Choroid plexus epithelial cell (primary cell): Measurements from ENCODE around the gene SH2D3C.
A peak's percentile ranks its signal among the peaks of the same experiment; 100 is the strongest.

ENCODE experiments used
- DNase-seq: peaks from one replicate; pipeline ENCODE4 v3.0.0-alpha.2; 2010; ENCODE audit warnings: low read depth
- H3K4me3 ChIP-seq: 2 replicates; pipeline ENCODE4 v1.5.1; 2011; ENCODE audit warnings: low read depth, mild to moderate bottlenecking, control low read depth, low read length, moderate library complexity
- TF ChIP-seq, protein P1 (sequence below): conservative IDR thresholded peaks from 2 replicates; pipeline ENCODE4 v1.5.1; 2011; ENCODE audit warnings: low read depth, mild to moderate bottlenecking, control low read depth, inconsistent platforms, low read length, moderate library complexity

SH2D3C gene

DNA sequence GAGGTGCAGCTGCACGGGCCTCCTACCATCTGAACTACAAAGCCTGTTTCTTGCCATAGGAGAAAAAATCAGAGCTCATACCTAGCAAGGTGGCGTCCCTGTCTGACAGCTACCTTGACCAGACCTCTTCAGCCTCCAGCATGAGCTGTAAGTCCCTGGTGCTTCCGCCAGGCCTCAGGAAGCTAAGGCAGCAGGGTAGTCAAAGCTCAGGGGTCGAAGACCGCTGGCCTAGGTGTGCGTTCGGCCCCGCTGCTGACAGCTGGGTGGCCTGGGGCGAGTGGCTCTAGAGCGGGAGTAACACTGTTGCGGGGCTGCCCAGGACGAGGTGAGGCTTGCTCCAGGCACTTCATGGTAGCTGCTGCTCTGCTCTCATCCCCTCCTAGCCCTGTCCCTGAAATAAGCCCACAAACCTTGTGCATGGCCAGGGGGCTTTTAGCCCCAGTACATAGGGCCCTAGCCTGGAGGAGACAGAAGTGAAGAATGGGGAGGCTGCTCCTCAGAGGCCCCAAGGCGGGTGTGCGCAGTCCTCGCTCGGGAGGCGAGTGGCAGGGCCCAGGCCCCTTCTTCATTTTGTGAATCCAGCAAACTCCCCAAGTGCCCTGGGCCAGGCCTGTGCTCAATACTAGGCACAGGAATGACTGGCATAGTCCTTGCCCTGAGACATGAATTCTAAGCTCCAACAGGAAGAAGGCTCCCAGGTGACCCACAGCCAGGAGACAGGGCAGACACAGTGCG, 48.8 kb downstream of the SH2D3C start:
- H3K4me3 ChIP-seq: no peak overlapping the region
- TF ChIP-seq, protein P1, sequence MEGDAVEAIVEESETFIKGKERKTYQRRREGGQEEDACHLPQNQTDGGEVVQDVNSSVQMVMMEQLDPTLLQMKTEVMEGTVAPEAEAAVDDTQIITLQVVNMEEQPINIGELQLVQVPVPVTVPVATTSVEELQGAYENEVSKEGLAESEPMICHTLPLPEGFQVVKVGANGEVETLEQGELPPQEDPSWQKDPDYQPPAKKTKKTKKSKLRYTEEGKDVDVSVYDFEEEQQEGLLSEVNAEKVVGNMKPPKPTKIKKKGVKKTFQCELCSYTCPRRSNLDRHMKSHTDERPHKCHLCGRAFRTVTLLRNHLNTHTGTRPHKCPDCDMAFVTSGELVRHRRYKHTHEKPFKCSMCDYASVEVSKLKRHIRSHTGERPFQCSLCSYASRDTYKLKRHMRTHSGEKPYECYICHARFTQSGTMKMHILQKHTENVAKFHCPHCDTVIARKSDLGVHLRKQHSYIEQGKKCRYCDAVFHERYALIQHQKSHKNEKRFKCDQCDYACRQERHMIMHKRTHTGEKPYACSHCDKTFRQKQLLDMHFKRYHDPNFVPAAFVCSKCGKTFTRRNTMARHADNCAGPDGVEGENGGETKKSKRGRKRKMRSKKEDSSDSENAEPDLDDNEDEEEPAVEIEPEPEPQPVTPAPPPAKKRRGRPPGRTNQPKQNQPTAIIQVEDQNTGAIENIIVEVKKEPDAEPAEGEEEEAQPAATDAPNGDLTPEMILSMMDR: no peak
- DNase-seq: no peak

DNA sequence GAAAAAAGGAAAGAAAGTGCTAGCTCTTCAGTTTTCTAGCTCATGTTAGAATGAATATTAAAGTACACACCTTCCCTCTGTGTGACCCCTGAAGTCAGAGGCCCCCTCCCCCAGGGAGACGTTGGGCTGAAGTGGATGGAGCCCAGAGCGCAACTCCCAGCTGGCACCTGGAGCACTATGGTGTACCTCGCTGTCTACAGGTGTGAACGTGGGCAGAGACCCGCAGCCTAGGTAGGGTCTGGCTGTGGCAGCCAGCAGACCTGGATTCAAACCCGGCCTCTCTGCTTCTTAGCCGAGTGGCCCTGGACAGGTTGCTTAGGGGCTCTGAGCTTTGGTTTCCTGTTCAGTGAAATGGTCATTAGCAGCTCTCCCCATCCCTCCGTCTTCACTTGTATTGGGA, 49.7 kb downstream of the SH2D3C start:
- DNase-seq: no peak
- TF ChIP-seq, protein P1: no peak
- no peak overlapping the region for H3K4me3 ChIP-seq

DNA sequence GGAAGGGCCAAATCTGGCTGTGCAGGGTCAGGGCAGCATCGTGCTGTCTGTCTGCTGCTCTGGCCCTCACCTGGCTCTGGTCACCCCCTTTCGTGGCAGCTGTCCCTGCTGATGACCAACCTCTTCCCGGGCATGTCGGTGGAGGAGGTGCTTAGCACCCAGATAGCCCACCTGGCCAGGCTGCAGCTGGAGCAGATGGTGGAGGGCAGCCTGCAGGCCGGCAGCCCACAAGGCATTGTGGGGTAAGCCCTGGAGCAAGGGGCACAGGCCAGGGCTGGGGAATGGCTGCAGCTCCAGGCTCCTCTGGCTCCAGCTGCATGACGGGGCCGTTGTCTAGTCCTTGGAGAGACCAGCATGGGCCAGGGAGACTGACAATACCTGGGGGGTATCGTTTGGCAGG, 51.6 kb downstream of the SH2D3C start:
- no peak for DNase-seq
- H3K4me3 ChIP-seq: no peak overlapping the region
- TF ChIP-seq, protein P1: no peak

DNA sequence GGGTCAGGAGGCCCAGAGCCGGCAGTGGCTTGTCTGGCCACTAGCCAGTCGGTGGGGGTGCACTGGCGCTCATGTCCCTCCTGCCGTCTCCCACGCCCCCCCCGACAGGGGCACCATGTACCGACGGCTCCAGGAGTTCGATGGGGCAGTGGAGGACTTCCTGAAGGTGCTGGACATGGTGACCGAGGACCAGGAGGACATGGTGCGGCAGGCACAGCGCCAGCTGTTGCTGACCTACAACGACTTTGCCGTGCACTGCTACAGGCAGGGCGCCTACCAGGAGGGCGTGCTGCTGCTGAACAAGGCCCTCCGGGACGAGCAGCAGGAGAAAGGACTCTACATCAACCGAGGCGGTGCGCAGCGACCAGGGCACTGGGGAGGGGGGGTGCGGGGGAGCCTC, 54.5 kb downstream of the SH2D3C start:
- no peak overlapping the region for H3K4me3 ChIP-seq
- TF ChIP-seq, protein P1: no peak
- DNase-seq: no peak

DNA sequence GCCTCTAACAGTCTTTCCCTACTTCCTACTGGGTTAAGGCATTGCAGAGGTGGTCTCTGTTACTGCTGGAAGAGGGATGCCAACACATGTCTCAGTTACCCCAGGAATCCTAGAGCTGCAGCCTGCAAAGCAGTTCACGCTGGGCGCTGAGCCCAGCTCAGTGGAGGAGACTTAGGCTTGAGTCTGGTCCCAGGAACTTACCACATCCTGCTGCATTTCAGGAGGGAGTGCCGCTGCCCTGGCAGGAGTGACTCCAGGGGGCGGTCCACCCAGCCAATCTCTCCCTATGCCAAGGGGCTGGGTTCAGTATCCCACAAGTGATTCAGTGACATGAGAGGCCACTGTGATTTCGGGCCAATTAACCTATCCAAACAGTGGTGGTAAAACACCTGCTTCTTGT, 55.0 kb downstream of the SH2D3C start:
- no peak overlapping the region for H3K4me3 ChIP-seq
- DNase-seq: peak; percentile 35
- TF ChIP-seq, protein P1: no peak

DNA sequence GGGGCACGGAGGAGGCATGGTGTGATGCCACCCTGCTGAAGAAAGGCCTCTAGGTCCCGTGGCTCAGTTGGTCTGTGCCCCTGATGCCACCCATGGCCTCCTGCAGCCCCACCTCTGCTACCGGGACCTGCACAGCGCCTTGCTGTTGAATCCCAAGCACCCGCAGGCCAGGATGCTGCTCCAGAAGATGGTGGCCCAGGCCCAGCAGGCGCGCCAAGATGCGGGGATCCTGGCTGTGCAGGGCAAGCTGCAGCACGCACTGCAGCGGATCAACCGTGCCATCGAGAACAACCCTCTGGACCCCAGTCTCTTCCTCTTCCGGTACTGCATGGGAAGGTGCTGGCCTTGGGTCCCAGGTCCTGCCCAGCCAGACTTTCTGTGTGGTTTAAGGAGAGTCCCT, 55.5 kb downstream of the SH2D3C start:
- no peak for DNase-seq
- no peak overlapping the region for H3K4me3 ChIP-seq
- TF ChIP-seq, protein P1: no peak
